ENCODE measurements around the gene DNAH11.
A peak's percentile ranks its signal among the peaks of the same experiment; 100 is the strongest.

The DNAH11 gene

GRCh38 chr7:21550821-21551531 lies 8.1 kb downstream of the DNAH11 start:
- no peak for DNase-seq (ENCODE audit: low read depth)

GRCh38 chr7:21562385-21562784 lies 19.5 kb downstream of the DNAH11 start:
- DNase-seq (ENCODE audit: low read depth), result no peak

- no peak for DNase-seq (ENCODE audit: low read depth)
Measured at GRCh38 chr7:21565614-21566013, 22.8 kb downstream of the DNAH11 start.

GRCh38 chr7:21566094-21566493 lies 23.3 kb downstream of the DNAH11 start:
- DNase-seq (ENCODE audit: low read depth), result no peak

- no peak for DNase-seq (ENCODE audit: low read depth)
Measured at GRCh38 chr7:21568762-21569161, 25.9 kb downstream of the DNAH11 start.

GRCh38 chr7:21572331-21573313 lies 29.8 kb downstream of the DNAH11 start:
- DNase-seq (ENCODE audit: low read depth), result no peak

- DNase-seq (ENCODE audit: low read depth), result no peak
Measured at GRCh38 chr7:21579341-21580072, 36.7 kb downstream of the DNAH11 start.

GRCh38 chr7:21580073-21580521 lies 37.3 kb downstream of the DNAH11 start:
- peak; percentile 71 for DNase-seq (ENCODE audit: low read depth)

- no peak for DNase-seq (ENCODE audit: low read depth)
Measured at GRCh38 chr7:21585070-21585724, 42.4 kb downstream of the DNAH11 start.

GRCh38 chr7:21587139-21587784 lies 44.4 kb downstream of the DNAH11 start:
- DNase-seq (ENCODE audit: low read depth), result no peak

- DNase-seq (ENCODE audit: low read depth), result no peak
Measured at GRCh38 chr7:21596801-21597200, 54.0 kb downstream of the DNAH11 start.

- no peak for DNase-seq (ENCODE audit: low read depth)
Measured at GRCh38 chr7:21603462-21603861, 60.6 kb downstream of the DNAH11 start.

- DNase-seq (ENCODE audit: low read depth), result no peak
Measured at GRCh38 chr7:21603972-21604749, 61.3 kb downstream of the DNAH11 start.

GRCh38 chr7:21605008-21605585 lies 62.3 kb downstream of the DNAH11 start:
- no peak for DNase-seq (ENCODE audit: low read depth)

GRCh38 chr7:21608465-21608864 lies 65.6 kb downstream of the DNAH11 start:
- DNase-seq (ENCODE audit: low read depth), result no peak

GRCh38 chr7:21611129-21611528 lies 68.3 kb downstream of the DNAH11 start:
- no peak for DNase-seq (ENCODE audit: low read depth)

- no peak for DNase-seq (ENCODE audit: low read depth)
Measured at GRCh38 chr7:21616091-21616490, 73.3 kb downstream of the DNAH11 start.

- DNase-seq (ENCODE audit: low read depth), result peak; percentile 87
Measured at GRCh38 chr7:21616796-21617436, 74.1 kb downstream of the DNAH11 start.

GRCh38 chr7:21617513-21617912 lies 74.7 kb downstream of the DNAH11 start:
- no peak for DNase-seq (ENCODE audit: low read depth)

Data from amniotic epithelial cell (primary cell).